NOMO-1 treated with DMSO at 0.1 percent for 48 hours (cell line): ENCODE results near the gene SEPSECS.

Experiments
- DNase-seq: peaks from one replicate; lab custom pipeline; 2025; ENCODE audit not compliant: unreplicated experiment; lab: John Stamatoyannopoulos, UW

Gene SEPSECS

DNA sequence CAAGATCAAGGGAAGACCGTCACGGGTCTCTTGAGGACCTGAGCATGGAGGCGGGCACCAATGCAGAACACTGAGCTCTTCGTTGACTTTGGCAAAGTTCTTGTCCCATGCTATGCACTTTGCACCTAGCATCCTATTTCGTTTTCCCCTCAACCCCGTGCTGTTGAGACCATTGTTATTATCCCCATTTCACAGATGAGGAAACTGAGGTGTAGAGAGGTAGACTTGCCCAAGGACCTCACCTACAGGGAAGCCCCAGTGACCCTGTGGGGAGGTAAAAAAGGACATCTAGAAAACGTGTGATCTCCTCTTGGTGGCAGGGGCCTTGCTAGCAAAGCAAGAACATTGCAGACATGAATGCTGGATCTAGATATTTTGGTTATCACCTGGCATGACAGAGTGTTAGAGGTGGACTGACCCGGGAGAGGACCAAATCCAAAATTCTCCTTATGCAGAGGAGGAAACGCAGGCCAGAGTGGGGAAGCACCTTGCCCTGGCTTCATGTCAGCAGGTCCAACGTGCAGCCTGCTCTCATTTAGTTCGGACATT is 48.5 kb downstream of the SEPSECS start:
- DNase-seq: no peak

DNA sequence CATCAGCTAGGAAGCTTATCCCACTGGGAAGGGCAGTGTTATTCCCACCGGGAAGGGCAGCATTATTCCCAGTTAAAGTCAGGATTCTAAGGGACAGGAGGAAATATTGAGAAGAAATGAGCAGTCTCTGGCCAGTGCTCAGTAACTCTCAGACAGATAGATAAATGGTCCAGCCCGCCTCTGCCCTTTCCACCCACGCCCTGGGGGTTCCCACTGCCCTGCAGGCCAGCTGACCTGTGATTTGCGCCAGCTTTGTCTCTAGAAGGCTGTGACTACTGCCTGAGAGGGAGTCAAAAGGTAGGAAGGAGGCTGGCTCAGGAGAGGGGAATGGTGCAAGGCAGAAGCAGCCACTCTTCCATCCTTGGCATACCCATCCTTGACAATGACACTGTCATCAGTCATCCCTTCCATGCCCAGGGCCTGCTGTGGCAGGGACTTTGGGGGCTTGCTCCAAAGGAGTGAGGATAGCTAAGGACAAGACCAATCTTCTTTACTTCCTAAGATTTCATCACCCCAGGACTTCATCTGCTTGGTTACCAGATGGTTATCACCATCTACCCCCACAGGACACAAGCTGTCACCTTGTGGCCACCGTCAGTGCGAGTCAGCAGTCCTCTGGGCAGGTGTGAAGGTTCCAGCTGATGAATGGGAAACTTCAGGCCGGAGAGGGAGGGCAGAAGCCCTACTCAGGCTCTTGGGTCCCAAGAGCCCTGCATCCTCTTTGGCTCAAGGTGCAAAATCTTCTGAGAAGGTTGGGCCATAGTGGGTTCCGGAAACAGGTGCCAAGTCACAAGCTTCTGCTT is 49.5 kb downstream of the SEPSECS start:
- DNase-seq: no peak

DNA sequence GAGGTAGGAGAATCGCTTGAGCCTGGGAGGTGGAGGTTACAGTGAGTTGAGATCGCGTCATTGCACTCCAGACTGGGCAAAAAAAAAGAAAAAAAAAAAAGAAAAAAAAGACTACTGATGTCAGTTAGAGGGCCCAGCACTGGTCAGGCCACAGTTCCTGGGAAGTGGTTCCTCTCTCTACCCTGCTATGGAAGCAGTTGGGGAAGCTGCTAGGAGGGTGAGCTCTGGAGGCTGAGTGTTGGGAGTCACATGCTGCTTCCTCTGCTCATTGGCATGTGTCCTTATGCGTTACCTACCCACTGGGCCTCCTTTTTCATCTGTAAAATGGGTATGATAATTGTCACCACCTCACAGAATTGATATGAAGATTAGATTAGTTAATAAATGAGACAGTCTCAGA is 50.7 kb downstream of the SEPSECS start:
- DNase-seq: no peak

DNA sequence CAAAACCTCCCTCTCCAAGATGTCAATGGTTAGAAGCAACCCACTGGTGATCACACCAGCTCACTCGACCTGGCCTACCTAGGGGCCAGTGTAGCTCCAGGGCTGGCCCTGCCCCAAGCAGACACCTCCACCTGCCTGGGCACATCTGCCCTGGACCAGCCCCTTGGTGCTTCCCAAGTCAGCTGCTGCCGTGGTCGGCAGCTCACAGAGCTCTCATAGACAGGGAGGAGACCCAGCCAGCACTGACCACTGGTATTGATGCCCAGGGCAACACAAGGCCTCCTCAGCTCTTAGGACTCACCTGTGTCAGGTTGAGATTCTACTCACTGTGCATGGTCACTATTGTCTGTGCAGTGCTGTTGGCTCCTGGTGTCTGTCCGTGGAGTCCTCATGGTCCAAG is 51.7 kb downstream of the SEPSECS start:
- no peak for DNase-seq

DNA sequence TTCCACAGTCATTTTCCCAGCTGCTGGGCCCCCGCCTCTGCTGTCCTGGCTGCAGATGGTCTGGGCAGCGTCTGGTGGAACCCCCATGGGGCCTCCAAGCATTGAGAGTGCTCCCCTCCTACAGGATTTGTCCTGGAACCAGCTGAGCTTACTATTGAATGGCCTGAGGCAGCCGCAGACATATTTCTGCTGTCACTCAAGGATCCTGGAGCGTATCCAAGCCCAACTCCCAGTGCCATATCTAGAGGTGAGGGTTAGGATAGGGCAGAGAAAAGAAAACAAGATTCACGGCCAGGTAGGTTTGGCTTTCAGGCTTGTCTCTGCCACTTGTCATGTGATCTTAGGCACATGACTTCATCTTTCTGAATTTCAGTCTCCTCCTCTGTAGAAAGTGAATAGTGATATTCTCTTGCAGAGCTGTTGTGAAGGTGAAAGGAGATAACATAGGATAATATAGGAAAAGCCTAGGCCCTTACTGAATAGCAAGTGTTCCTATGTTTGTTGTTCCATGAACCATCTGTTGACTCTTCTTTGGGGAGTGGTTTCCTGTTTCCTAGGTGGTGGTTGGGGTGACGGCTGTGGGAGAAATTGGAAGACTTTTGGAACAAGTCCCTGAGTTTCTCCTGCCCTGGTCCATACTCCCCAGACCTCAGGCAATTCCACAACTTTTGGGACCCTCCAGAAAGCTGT is 52.3 kb downstream of the SEPSECS start:
- DNase-seq: no peak

DNA sequence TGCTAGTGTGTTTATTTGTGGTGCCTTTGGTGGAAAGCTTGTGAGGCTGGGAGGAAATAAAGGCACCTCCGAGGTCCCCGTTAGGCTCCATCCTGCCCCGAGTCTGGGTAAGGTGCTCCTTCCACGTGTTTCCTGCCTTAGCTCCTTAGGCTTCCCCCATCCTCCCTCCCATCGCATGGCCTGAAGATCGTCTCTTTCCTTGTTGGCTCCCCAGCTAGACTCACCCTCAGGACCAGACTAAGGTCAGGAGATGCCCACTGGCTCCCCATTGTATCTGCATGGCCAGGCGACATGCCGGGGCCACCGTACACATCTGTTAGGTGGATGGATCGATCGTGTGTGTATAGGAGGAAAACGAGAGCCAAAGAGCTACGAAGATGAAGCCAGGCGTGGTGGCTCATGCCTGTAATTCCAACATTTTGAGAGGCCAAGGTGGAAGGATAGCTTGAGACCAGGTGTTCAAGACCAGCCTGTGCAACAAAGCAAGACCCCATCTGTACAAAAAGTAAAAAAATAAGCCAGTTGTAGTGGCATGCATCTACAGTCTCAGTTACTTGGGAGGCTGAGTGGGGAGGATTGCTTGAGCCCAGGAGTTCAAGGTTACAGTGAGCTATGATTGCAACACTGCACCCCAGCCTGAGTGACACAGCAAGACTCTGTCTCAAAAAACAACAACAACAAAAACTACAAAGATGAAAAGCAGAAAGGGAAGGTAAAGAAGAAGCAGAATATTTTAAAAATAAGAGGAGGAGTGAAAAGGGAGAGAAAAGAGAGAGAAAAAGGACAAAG is 53.7 kb downstream of the SEPSECS start:
- DNase-seq: no peak

DNA sequence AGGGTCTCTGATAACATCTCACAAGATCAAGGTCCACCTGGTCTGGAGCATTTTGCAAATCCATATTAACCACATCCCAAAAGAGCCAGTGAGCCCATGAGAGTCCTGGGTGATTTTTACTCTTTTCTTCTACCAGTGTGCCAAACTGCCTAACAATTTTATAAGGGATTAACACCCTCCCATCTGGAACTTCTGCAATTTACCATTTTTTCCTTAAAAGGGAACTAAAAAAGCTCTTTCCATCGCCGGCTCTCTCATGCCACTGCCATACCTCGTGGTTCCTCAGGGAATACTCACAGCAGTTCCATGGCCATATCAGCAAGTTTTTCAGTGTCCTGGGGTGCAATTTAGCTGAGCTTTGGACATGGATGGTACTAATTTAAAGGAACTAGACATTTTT is 55.7 kb downstream of the SEPSECS start:
- no peak for DNase-seq

DNA sequence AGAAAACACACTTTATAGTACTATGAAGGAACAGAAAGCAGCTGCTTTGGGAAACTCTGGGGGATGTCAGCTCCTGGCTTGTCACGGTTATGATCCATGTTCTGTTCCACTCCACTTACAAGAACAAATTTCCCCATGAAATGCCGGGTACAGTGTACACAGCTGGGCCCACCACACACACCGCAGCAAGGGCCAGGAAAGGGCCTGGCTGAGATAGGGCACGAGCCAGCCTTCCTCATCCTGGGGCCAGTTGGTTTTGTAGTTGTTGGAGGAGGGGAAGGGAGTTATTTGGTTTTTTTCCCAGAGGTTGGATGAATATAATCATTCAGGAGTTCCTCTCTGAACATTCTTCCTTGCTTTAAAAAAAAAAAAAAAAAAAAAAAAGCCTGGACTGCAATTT is 56.8 kb downstream of the SEPSECS start:
- no peak for DNase-seq

DNA sequence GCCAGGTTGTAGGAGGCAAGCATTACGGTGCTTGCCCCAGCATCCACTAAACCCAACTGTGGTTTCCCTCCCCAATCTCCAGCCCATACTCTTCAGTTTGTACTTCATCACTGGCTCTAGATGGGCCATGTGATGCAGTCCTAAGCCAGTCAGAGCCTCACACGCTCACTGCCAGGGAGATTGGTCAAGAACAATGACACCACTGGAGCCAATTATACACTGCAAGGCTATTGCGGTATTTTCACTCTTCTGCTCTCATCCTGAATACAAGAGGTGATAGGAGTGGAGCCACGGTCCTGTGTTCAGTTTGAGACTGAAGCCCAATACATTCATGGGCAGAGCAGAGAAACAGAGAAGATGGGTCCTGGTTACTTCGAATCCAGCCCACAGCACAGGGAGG is 58.4 kb downstream of the SEPSECS start:
- no peak for DNase-seq

DNA sequence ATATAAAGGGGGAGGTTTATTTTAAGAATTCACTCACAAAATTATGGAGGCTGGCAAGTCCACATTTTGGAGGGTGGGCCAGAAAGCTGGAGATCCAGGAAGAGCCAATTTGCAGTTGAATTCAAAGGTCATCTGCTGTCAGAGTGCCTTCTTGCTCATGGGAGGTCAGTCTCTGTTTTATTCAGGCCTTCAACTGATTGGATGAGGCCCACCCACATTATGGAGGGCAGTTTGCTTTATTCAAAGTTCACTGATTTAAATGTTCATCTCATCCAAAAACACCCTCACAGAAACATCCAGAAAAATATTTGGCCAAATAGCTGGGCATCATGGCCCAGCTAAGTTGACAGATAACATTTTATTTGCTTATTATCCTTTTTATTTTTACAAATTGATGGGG is 59.5 kb downstream of the SEPSECS start:
- no peak for DNase-seq

DNA sequence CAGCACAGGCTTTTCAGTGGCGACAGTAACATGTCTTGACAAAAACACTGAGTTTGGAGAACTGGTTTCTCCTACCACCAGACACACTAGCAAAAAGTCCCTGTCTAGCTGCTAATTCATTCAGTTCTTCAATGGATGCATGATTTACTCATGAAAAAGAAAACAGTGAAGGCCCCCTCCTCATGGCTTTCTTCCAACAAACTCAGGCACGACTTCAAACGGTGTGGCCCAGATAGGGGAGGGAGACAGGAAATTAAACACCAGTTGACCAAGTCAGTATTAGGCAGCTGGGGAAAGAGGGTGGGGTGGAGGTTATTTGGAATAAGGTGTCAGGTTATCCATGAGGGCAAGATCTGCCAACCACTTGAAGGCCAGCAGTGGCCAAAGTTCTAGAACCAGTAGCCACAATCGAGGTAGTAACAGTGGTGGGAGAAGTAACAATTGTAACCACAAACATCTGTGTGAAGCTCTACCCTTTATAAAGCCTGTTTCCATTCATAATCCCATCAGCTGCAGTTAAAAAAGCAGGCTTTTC is 60.2 kb downstream of the SEPSECS start:
- DNase-seq: no peak

DNA sequence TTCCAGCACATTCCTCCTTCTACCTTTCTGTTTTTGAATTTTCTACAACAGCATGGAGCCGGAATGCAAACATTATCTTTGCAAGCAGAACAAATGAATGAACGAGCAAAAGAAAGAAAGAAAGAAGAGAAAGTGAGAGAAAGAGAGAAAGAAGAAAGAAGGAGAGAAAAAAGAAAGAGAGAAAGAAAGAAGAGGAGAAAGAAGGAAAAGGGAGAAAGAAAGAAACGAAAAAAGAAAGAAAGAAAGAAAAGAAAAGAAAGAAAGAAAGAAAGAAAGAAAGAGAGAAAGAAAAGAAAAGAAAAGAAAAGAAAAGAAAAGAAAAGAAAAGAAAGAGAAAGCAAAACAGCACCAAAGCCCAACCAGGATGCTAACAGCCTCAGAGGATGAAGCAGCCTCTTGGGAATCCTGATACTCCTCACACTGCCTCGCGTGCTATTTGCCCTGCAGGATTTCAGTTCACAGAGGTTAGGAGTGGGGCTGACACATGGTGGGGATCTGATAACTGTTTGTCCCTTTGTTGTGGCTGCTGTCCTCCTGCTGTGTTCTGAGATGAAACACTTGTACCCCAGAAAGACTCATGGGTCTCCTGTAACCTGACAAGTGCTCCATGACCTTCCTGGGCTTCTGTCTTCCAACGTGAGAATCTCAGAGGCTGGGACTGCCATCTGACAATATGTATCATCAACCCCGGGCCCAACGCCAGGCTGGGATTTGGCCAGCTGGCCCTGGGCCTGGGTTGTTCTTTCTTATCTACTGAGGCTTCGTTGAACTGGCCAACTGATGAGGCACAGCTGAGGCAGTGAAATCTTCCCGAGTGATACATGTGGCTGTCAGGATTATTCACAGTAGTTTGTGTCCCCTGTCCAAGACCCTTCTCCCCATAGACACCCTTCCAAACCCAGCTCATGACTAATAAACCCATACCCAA is 61.0 kb downstream of the SEPSECS start:
- no peak for DNase-seq

DNA sequence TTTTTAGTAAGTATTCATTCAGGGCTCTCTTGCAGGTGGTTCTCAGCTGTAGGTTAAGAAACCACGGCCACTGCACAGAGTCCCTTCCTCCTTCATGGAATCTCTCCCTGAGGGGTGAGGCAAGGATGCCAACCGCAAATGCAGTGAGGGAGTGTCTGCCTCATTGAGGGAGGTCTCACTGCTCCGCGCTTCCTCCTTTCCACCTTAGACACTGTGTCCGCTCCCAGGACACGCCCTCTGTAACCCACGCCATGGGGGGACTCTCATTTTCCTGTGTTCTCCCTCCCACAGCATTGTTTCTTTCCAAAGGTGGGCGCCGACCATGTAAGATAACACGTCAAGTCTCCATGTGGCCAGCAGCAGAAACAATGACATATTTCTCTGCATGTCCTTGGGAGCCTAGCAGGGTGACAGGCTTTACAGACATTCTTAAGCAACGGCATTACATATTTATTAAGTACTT is 63.2 kb downstream of the SEPSECS start:
- no peak for DNase-seq

DNA sequence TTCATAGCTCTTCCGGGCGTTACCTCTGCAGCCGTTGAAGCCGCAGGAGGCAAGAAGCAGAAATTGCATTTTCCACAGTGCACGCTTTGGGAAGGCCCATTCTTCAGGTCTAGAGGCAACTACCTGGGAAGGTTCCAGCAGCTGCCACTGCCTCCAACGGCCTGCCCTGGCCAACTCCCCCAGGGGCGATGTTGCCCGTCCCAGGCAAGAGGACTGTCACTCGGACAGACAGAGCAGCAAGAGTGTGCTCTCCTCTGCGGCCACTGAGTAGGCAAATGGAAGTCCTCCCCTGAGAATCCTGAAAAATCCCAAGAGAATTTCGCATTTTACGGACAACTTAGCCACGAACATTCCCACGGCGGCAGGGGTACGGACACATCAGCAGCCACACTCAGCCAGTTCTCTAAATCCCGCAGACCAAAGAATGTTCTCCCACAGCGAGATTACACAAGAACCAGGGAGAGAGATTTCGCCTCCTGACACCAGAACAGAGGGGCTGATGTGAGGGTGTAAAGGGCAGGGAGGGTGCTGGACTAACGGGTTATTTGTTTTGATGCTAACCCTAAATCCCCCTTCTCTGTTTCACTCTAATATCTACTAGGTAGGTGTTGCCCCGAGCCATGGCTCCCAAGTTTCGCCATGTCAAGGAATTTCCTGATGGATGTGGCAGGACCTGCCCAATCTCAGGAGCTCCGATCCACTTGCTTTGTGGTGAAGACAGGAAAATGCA is 63.8 kb downstream of the SEPSECS start:
- no peak for DNase-seq

DNA sequence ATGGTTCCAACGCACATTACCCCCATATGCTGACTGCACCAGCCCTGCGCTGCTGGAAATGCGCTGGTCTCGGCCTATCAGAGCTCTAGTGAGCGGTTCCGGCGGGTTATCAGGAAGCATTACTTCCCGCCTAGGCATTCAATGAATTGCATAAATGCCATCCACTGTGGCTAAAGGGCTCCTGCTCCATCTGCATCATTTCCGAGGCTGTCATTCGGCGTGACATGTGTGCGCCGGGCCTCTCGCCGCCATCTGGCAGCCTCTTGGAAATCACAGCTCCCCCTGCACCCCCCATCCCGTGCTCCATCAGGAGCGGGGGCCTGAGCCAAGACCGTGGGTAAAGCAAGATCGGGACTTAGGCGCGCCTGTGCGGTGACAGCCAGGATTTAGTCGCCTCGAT is 64.4 kb downstream of the SEPSECS start:
- DNase-seq: no peak

DNA sequence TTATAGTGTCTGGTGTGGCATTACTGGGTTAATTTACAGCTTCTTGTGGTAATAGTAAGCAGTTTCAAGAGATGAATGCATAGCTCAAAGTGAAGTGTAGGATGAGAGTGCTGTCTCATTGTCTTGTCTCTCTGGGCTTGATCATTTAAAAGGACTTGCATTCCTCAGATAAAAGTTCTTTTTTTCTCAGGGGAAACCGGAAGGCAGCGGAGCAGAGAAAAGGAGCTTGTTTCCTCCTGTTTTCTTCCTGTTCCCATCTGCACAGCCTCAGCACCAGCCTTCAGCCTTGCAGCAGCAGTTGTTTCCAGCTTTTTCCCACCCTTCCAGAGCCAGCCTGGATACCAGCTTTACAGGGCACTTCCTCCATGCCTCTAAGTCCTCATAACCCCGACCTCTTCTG is 68.1 kb downstream of the SEPSECS start:
- DNase-seq: no peak

DNA sequence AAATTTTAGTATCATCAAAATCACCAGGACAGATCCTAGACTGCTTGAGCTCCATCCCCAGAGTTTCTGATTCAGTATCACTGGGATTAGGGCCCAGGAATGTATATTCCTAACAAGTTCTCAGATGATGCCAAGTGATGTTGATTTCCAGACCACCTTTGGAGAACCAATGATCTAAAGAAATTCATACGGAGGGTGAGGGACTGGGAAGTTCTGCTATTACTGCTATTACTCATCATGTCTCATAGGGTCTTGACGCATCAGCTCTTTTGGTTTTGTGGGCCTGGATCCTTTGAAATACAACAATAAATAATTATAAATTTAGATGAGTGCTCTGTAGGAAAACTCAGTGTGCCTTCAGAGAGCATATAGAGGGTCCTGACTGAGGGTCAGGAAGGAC is 69.7 kb downstream of the SEPSECS start:
- DNase-seq: no peak

DNA sequence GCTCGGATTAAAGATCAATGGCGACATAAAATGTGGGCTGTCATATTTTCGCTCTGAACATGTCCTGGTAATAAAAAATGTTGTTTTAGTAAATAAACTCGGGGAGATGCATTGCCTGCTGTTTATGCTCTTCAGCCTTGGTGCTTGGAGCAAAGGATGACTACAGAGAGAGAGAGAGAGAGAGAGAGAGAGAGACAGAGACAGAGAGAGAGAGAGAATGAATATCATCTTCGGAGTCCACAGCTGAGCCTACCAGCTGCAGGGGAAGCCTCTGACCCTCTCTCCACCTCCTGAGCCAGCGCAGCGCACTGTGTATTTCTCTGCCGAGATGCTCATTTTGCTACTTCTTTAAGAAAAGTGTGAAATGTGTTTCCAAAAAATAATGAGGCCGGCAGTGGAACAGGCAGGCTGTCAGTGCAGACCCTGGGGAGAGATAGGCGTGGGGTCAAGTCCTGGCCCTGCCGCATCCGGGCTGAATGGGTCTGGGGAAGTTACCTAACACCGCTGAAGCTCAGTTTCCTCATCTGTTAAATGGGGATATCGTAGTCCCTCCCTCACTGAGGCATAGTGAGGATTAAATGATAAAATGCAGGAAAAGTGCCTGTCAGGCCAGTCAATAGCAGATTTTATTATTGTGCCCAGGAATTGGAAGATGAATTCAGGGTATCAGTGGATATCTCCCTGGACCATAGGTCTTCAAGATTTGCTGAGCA is 71.0 kb downstream of the SEPSECS start:
- DNase-seq: peak; percentile 9
